Breast epithelium (tissue), 4 donors: ENCODE data around the gene NETO2. TPM values are rescaled to one million over a fixed set of nuclear protein-coding genes. Genes with fewer than 3 reads are reported as not detected.
A peak's percentile ranks its signal among the peaks of the same experiment; 100 is the strongest.
"Not testable (repeated sequence)": the region's sequence is repeated elsewhere in the genome, so short reads cannot be mapped to it uniquely, and the experiment has no call there.

ENCODE experiments used
- DNase-seq, 2 donors: peaks; one replicate each; pipeline ENCODE4 v3.0.0-alpha.2; 2019; ENCODE audit warnings: low spot score in 2 of 2
- H3K27ac ChIP-seq, 2 donors: fragments of 200-600 bp; sonication (generic) in 1 of 2; one replicate each; pipeline ENCODE4 v1.5.1; 2016 to 2019; ENCODE audit warnings: mild to moderate bottlenecking in 1 of 2
- H3K27me3 ChIP-seq, 2 donors: fragments of 200-600 bp; sonication (generic) in 1 of 2; one replicate each; pipeline versions ENCODE4 v1.5.1 to v1.6.0; 2017 to 2019; ENCODE audit warnings: control low read depth in 1 of 2, mild to moderate bottlenecking in 1 of 2
- H3K36me3 ChIP-seq: fragments of 200-600 bp; one replicate; pipeline ENCODE4 v1.5.1; 2019
- H3K4me1 ChIP-seq, 2 donors: fragments of 200-600 bp; sonication (generic); one replicate each; pipeline ENCODE4 v1.5.1; 2016 to 2019; ENCODE audit warnings: control low read depth in 1 of 2
- H3K4me3 ChIP-seq, 3 donors: fragments of 200-600 bp; sonication (generic); 1 replicate in 2 of 3; 2 replicates in 1 of 3; pipeline ENCODE4 v1.5.1; 2016 to 2019; ENCODE audit warnings: mild to moderate bottlenecking in 3 of 3, moderate library complexity in 2 of 3
- H3K9me3 ChIP-seq, 2 donors: fragments of 200-600 bp; sonication (generic) in 1 of 2; one replicate each; pipeline ENCODE4 v1.5.1; 2016 to 2019; ENCODE audit warnings: control low read depth in 1 of 2
- CTCF ChIP-seq, 3 donors: fragments of 450-650 bp; IDR thresholded peaks; one replicate each; pipeline ENCODE4 v1.5.1; 2016 to 2017; ENCODE audit warnings: antibody characterized with exemption in 3 of 3, mild to moderate bottlenecking in 3 of 3, moderate library complexity in 3 of 3
- POLR2A ChIP-seq: fragments of 450-650 bp; IDR thresholded peaks from one replicate; pipeline ENCODE4 v1.6.1; 2016; ENCODE audit warnings: antibody characterized with exemption, mild to moderate bottlenecking, moderate library complexity
- POLR2AphosphoS5 ChIP-seq, 3 donors: sonication (generic); formaldehyde crosslinking; IDR thresholded peaks; one replicate each; pipeline ENCODE4 v1.6.1; 2017; ENCODE audit warnings: antibody characterized with exemption in 3 of 3
- intact Hi-C: fragments of 100-400 bp; cut with DNase I; formaldehyde crosslinking; loops from one replicate; pipeline ENCODE4 v1.15.1; 2023; ENCODE audit warnings: low total_unique reads
- total RNA-seq, 3 donors: library from RNA; depleted of rRNA; stranded (reverse); fragments of >200 nt; gene quantifications; one replicate each; pipeline ENCODE4 v1.1.0, GENCODE V29; 2016

Gene NETO2
- 10 to 100 TPM in 1 of 3 donors, 1 to 10 TPM in 2; 1.4 to 16.7 (median 5.9) TPM for total RNA-seq

- Histone ChIP-seq H3K27ac (peak within 1 kb of the TSS; percentile 43 to 60), H3K4me1 (no peaks in the 10 kb centered on the region), H3K4me3 (peak within 1 kb of the TSS; percentile 43 to 79 (median 67)), H3K36me3 (no peaks in the 10 kb centered on the region), H3K27me3 (no peaks in the 10 kb centered on the region), H3K9me3 (no peaks in the 10 kb centered on the region)
- intact Hi-C loops, result no loop called here
- TF ChIP-seq POLR2A (no peak), POLR2AphosphoS5 (IDR thresholded peaks at IDR 0.05) (no peak), CTCF (IDR thresholded peaks at IDR 0.05) (peak in 1 of 3 donors; percentile 13)
- peak in 1 of 2 donors; percentile 22 for DNase-seq
Measured at GRCh38 chr16:47143677-47144558, at the start of gene NETO2. Gene NETO2, minus strand, starts transcription at chr16:47143945. Its CDS starts 333 bp downstream, at chr16:47143612.

- H3K27ac ChIP-seq, result no peak overlapping the region
- H3K9me3 ChIP-seq, result no peaks in the 10 kb centered on the region
- TF ChIP-seq CTCF (IDR thresholded peaks at IDR 0.05) (no peak), POLR2AphosphoS5 (IDR thresholded peaks at IDR 0.05) (no peak), POLR2A (no peak)
Measured at GRCh38 chr16:47182318-47182717, 38.6 kb upstream of the NETO2 start.

GRCh38 chr16:47181066-47181465 lies 37.3 kb upstream of the NETO2 start:
- H3K27me3 ChIP-seq, H3K4me3 ChIP-seq, H3K9me3 ChIP-seq, H3K27ac ChIP-seq, DNase-seq, intact Hi-C loops, H3K36me3 ChIP-seq, H3K4me1 ChIP-seq: not testable (repeated sequence)

More at GRCh38 chr16:47182318-47182717, 38.6 kb upstream of the NETO2 start:
- Histone ChIP-seq H3K36me3 (no peaks in the 10 kb centered on the region), H3K4me3 (no peak overlapping the region), H3K27me3 (no peaks in the 10 kb centered on the region), H3K4me1 (no peaks in the 10 kb centered on the region)
- intact Hi-C loops, result no loop called here
- no peak for DNase-seq

- intact Hi-C loops, result no loop called here
- no peak overlapping the region for H3K27ac ChIP-seq
- no peaks in the 10 kb centered on the region for H3K9me3 ChIP-seq
- H3K4me1 ChIP-seq, result no peaks in the 10 kb centered on the region
- no peaks in the 10 kb centered on the region for H3K27me3 ChIP-seq
- no peak overlapping the region for H3K4me3 ChIP-seq
- H3K36me3 ChIP-seq, result no peaks in the 10 kb centered on the region
- DNase-seq, result no peak
- TF ChIP-seq POLR2A, result no peak
- no peak for TF ChIP-seq CTCF (IDR thresholded peaks at IDR 0.05)
- TF ChIP-seq POLR2AphosphoS5 (IDR thresholded peaks at IDR 0.05), result no peak
Measured at GRCh38 chr16:47180073-47180472, 36.3 kb upstream of the NETO2 start.

- no peak for TF ChIP-seq CTCF (IDR thresholded peaks at IDR 0.05)
- TF ChIP-seq POLR2AphosphoS5 (IDR thresholded peaks at IDR 0.05), result no peak
- no peak for TF ChIP-seq POLR2A
- Histone ChIP-seq H3K4me3 (no peak overlapping the region), H3K27ac (no peak overlapping the region), H3K9me3 (no peaks in the 10 kb centered on the region), H3K4me1 (no peaks in the 10 kb centered on the region), H3K27me3 (no peaks in the 10 kb centered on the region), H3K36me3 (no peaks in the 10 kb centered on the region)
- intact Hi-C loops, result no loop called here
- no peak for DNase-seq
Measured at GRCh38 chr16:47175152-47175551, 31.4 kb upstream of the NETO2 start.
